ENCODE measurements around the gene PRKAA1. TPM values are rescaled to one million over a fixed set of nuclear protein-coding genes. Genes with fewer than 3 reads are reported as not detected.

The PRKAA1 gene
- total RNA-seq, 1 donor, result 95.5 TPM

DNA sequence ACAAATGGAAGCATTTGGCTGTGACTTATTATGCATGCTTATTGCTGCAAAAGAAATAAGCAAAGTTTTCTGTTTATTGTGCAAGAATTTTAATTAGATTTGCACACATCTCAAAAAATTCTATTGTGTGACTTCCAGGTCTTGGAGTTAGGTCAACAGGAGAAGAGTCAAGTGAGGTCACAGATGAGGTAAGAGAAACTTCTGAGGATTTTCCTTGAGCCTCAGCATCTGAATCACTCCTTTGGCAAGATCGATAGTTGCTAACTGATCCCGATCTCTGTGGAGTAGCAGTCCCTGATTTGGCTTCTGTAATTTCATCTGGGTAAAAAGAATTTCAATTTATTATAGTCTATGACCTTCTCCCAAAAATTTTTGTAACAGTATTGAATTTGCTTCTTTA lies 35.5 kb downstream of the PRKAA1 start:
- Histone ChIP-seq H3K4me3 (ENCODE audit: insufficient read depth, low read length) (no peak overlapping the region), H3K79me2 (ENCODE audit: insufficient read depth, low read length) (peaks cover 2% of the 10 kb centered on the region), H4K20me1 (ENCODE audit: insufficient read depth, low read length) (no peaks in the 10 kb centered on the region), H3K4me2 (ENCODE audit: insufficient read depth, low read length) (no peak overlapping the region), H3K27ac (ENCODE audit: low read depth, low read length) (no peak overlapping the region), H3K4me1 (ENCODE audit: insufficient read depth, low read length) (no peaks in the 10 kb centered on the region), H3K9me3 (ENCODE audit: low read depth, low read length) (no peaks in the 10 kb centered on the region), H3K27me3 (ENCODE audit: insufficient read depth, low read length) (no peaks in the 10 kb centered on the region), H3K36me3 (ENCODE audit: insufficient read depth, low read length) (peaks cover 58% of the 10 kb centered on the region), H2AFZ (ENCODE audit: low read length) (no peak overlapping the region)
- TF ChIP-seq, protein P1, sequence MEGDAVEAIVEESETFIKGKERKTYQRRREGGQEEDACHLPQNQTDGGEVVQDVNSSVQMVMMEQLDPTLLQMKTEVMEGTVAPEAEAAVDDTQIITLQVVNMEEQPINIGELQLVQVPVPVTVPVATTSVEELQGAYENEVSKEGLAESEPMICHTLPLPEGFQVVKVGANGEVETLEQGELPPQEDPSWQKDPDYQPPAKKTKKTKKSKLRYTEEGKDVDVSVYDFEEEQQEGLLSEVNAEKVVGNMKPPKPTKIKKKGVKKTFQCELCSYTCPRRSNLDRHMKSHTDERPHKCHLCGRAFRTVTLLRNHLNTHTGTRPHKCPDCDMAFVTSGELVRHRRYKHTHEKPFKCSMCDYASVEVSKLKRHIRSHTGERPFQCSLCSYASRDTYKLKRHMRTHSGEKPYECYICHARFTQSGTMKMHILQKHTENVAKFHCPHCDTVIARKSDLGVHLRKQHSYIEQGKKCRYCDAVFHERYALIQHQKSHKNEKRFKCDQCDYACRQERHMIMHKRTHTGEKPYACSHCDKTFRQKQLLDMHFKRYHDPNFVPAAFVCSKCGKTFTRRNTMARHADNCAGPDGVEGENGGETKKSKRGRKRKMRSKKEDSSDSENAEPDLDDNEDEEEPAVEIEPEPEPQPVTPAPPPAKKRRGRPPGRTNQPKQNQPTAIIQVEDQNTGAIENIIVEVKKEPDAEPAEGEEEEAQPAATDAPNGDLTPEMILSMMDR (IDR thresholded peaks at IDR 0.05; ENCODE audit: extremely low read depth, low read depth, low read length), result no peak
- no peak for DNase-seq (ENCODE audit: insufficient read length, low spot score, missing footprints)

DNA sequence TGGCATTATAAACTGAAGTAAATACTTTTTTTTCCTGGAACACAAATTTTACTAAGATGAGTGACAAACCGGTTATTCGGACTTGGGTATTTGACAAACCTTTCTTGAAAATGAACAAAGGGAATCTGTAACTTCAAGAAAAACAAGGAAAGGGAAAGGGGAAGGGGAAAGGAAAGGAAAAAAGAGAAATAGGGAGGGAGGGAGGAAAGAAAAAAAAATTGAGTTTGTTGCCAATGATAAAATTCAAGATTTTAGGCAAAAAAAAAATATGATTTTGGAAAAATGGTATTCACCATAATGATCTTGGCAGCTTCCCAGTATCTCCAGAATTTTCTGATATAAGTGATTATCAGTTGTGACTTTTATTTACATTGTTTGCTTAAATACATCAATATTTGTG lies 40.8 kb downstream of the PRKAA1 start:
- TF ChIP-seq, protein P1 (IDR thresholded peaks at IDR 0.05; ENCODE audit: extremely low read depth, low read depth, low read length), result no peak
- Histone ChIP-seq H2AFZ (ENCODE audit: low read length) (no peak overlapping the region), H3K27me3 (ENCODE audit: insufficient read depth, low read length) (no peaks in the 10 kb centered on the region), H3K4me3 (ENCODE audit: insufficient read depth, low read length) (no peak overlapping the region), H3K4me2 (ENCODE audit: insufficient read depth, low read length) (no peak overlapping the region), H3K9me3 (ENCODE audit: low read depth, low read length) (no peaks in the 10 kb centered on the region), H4K20me1 (ENCODE audit: insufficient read depth, low read length) (peaks cover 3% of the 10 kb centered on the region), H3K79me2 (ENCODE audit: insufficient read depth, low read length) (peaks cover 19% of the 10 kb centered on the region), H3K27ac (ENCODE audit: low read depth, low read length) (no peak overlapping the region), H3K36me3 (ENCODE audit: insufficient read depth, low read length) (peaks cover 11% of the 10 kb centered on the region), H3K4me1 (ENCODE audit: insufficient read depth, low read length) (peaks cover 9% of the 10 kb centered on the region)
- DNase-seq (ENCODE audit: insufficient read length, low spot score, missing footprints), result no peak

DNA sequence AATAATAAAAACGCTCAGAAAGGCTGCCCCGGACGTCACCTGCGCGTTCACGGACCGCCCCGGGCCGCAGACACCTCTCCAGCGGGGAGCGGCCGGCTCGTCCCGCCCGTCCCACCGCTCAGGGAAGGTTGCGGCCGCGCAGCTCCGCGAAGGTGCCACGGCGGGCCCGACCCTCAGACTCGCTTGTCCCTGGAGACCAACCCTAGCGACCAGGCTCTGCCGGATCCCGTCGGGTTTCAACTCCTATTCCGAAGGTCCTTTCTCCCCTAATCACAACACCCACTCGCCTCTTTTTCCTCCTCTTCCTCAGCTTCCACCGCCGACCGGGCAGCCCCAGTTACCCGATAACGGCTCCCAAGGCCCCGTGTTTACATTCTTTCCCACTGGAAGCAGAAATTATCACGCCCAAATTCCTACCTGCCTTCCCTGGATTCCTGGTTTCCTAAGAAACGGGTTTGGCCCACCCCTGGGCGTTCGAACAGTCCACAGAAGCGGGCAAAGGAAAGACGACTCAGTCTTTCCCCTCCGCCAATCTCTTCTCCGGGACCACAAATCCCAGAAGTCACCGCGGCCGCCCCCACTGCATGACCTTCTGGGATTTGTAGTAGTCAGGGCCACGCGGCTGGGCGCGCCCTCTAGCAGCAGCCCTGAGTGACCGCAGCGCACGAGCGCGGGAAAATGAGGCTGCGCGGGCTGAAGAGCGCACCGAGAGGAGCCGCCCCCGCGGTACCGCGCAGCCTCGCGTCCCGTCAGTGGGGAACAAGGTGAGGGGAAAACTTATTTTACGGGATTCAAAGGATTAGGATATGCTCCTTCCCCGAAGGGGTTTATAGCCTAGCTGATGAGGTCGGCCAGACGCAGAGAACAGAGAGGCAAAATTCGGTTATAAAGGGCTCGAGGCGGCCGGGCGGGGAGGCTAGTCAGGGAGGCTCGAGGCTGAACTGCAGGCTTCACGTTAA lies 42.5 kb downstream of the PRKAA1 start, which contains the start of gene TTC33:
TTC33 (minus strand) TSS at position 555 of the 959 bp plus-strand sequence. CDS start 8,943 bp downstream, outside the sequence.
- DNase-seq (ENCODE audit: insufficient read length, low spot score, missing footprints), result peak; percentile 97
- peaks cover 9% of the 10 kb centered on the region for H3K4me1 ChIP-seq (ENCODE audit: insufficient read depth, low read length)
- peak within 1 kb of the TSS; percentile 72 for H3K27ac ChIP-seq (ENCODE audit: low read depth, low read length)
- H4K20me1 ChIP-seq (ENCODE audit: insufficient read depth, low read length), result peaks cover 3% of the 10 kb centered on the region
- peak within 1 kb of the TSS; percentile 96 for H3K4me3 ChIP-seq (ENCODE audit: insufficient read depth, low read length)
- H3K79me2 ChIP-seq (ENCODE audit: insufficient read depth, low read length), result peaks cover 33% of the 10 kb centered on the region
- H3K9me3 ChIP-seq (ENCODE audit: low read depth, low read length), result no peaks in the 10 kb centered on the region
- H3K36me3 ChIP-seq (ENCODE audit: insufficient read depth, low read length), result no peaks in the 10 kb centered on the region
- TF ChIP-seq, protein P1 (IDR thresholded peaks at IDR 0.05; ENCODE audit: extremely low read depth, low read depth, low read length), result peak; percentile 49
- no peaks in the 10 kb centered on the region for H3K27me3 ChIP-seq (ENCODE audit: insufficient read depth, low read length)
- peak within 1 kb of the TSS; percentile 87 for H3K4me2 ChIP-seq (ENCODE audit: insufficient read depth, low read length)
- H2AFZ ChIP-seq (ENCODE audit: low read length), result peak within 1 kb of the TSS; percentile 95

DNA sequence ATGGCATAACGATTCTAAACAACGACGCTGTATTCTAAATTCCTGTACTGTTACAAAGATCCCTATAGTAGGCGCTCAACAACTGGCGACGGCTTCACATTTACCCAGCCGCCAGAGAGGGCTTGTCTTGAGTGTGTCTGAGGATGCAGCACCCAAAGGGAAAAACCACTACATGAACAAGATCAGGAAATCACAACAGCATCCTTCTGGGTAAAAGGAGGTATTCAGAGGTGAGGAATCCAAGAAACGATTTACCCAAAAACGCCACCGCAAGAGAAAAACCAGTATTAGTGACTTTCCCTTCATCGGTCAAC lies 43.1 kb downstream of the PRKAA1 start:
- Histone ChIP-seq H2AFZ (ENCODE audit: low read length) (peak overlapping the region; percentile 95), H3K4me2 (ENCODE audit: insufficient read depth, low read length) (peak overlapping the region; percentile 87), H3K4me1 (ENCODE audit: insufficient read depth, low read length) (peaks cover 9% of the 10 kb centered on the region), H3K9me3 (ENCODE audit: low read depth, low read length) (no peaks in the 10 kb centered on the region), H3K27ac (ENCODE audit: low read depth, low read length) (peak overlapping the region; percentile 72), H3K36me3 (ENCODE audit: insufficient read depth, low read length) (no peaks in the 10 kb centered on the region), H3K79me2 (ENCODE audit: insufficient read depth, low read length) (peaks cover 37% of the 10 kb centered on the region), H4K20me1 (ENCODE audit: insufficient read depth, low read length) (peaks cover 3% of the 10 kb centered on the region), H3K27me3 (ENCODE audit: insufficient read depth, low read length) (no peaks in the 10 kb centered on the region), H3K4me3 (ENCODE audit: insufficient read depth, low read length) (peak overlapping the region; percentile 96)
- TF ChIP-seq, protein P1 (IDR thresholded peaks at IDR 0.05; ENCODE audit: extremely low read depth, low read depth, low read length), result peak; percentile 77
- peak; percentile 90 for DNase-seq (ENCODE audit: insufficient read length, low spot score, missing footprints)
